GM12891 (cell line): ENCODE measurements around the gene TNFAIP8L3.
"Not testable (repeated sequence)": the region's sequence is repeated elsewhere in the genome, so short reads cannot be mapped to it uniquely, and the experiment has no call there.

Source experiments
- DNase-seq: peaks from one replicate; pipeline ENCODE4 v3.0.0; 2011; ENCODE audit warnings: low spot score; ENCODE audit not compliant: insufficient read length
- FAIRE-seq: peaks from 2 replicates; lab custom pipeline; 2011; peaks lifted over from hg19 to GRCh38; lab: Jason Lieb, UNC
- PAX5 ChIP-seq: IDR thresholded peaks from 2 replicates; pipeline ENCODE4 v1.6.1; 2011; ENCODE audit warnings: low read length, moderate library complexity, mild to moderate bottlenecking; ENCODE audit not compliant: insufficient read depth, severe bottlenecking
- POLR2A ChIP-seq: IDR thresholded peaks from 2 replicates; pipeline ENCODE4 v1.6.1; 2011; ENCODE audit warnings: low read depth, low read length, control low read depth
- POLR2AphosphoS5 ChIP-seq: IDR thresholded peaks from 2 replicates; pipeline ENCODE4 v1.6.1; 2011; ENCODE audit warnings: low read depth, low read length, control low read depth
- POU2F2 ChIP-seq: IDR thresholded peaks from 2 replicates; pipeline ENCODE4 v1.6.1; 2011; ENCODE audit warnings: low read depth, mild to moderate bottlenecking, control low read depth, low read length, moderate library complexity
- SPI1 ChIP-seq: IDR thresholded peaks from 2 replicates; pipeline ENCODE4 v1.6.1; 2011; ENCODE audit warnings: low read depth, low read length, control low read depth
- TAF1 ChIP-seq: IDR thresholded peaks from 2 replicates; pipeline ENCODE4 v1.6.1; 2011; ENCODE audit warnings: low read depth, low read length, control low read depth

The TNFAIP8L3 gene

GRCh38 chr15:51048308-51048707, 46.4 kb downstream of the TNFAIP8L3 start:
- TF ChIP-seq POLR2A: no peak
- no peak for TF ChIP-seq SPI1
- TF ChIP-seq TAF1: no peak
- TF ChIP-seq PAX5: no peak
- TF ChIP-seq POLR2AphosphoS5: no peak
- TF ChIP-seq POU2F2: no peak
- FAIRE-seq (no peak), DNase-seq (no peak)

DNA sequence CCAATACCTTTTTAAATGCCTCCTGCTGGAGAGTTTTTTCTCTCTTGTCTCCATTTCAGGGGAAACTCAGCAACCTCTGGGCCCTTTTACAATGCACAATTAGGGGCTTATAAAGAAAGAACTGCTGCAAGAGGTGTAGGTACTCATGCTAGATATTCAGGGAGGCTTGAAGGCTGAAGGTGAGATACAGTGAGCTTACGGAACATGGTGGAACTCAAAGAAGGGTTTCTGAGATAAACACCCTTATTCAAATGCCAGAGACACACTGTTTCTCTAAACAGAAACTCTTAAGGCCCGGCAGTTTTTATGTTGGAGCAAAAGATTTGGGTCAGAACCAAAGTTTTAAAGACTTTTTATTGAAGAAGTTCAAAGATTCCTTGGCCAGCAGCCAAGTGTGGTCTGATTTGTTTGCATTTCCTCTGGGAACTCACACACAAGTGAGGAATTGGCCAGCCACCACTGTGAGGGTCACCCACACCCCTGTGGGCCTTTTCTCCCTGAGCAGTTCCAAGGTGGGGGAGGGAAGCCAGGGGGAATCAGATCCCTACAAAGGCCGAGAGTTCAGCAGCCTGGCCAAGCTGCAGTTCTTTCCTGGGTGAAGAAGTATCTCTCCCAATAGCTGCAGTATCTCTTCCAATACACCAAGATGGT, 47.8 kb downstream of the TNFAIP8L3 start:
- no peak for FAIRE-seq
- TF ChIP-seq POU2F2 (no peak), POLR2AphosphoS5 (no peak), TAF1 (no peak), POLR2A (no peak), PAX5 (no peak), SPI1 (no peak)
- DNase-seq: no peak

DNA sequence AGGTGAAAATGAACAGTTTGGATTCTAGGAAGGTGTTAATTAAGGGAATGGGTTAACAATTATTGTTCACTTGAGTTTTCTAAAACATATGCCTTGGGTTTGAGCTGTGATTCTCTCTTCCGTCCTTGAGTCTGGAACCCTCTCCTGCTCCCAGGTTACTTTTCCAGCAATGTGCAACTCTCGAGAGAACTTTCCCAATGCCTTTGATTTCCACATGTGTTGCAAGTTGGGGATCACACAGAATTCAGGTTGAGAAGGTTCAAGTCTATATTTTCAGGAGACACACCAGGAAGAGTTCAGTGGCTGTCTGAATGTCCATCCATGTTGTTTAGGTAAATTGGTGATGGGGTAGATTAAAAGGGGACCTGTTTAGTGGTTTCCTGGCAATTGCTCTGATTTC, 48.7 kb downstream of the TNFAIP8L3 start:
- no peak for TF ChIP-seq TAF1
- TF ChIP-seq POLR2A: no peak
- no peak for TF ChIP-seq SPI1
- no peak for TF ChIP-seq POU2F2
- no peak for TF ChIP-seq PAX5
- no peak for TF ChIP-seq POLR2AphosphoS5
- FAIRE-seq (no peak), DNase-seq (no peak)

GRCh38 chr15:51044037-51044727, 50.5 kb downstream of the TNFAIP8L3 start:
- no peak for TF ChIP-seq POLR2A
- FAIRE-seq (no peak), DNase-seq (no peak)

GRCh38 chr15:51038974-51039319, 55.8 kb downstream of the TNFAIP8L3 start:
- DNase-seq: no peak
- TF ChIP-seq SPI1: no peak
- no peak for TF ChIP-seq POLR2AphosphoS5
- TF ChIP-seq POLR2A: no peak
- no peak for TF ChIP-seq PAX5
- no peak for TF ChIP-seq TAF1
- TF ChIP-seq POU2F2: no peak
- FAIRE-seq: no peak

DNA sequence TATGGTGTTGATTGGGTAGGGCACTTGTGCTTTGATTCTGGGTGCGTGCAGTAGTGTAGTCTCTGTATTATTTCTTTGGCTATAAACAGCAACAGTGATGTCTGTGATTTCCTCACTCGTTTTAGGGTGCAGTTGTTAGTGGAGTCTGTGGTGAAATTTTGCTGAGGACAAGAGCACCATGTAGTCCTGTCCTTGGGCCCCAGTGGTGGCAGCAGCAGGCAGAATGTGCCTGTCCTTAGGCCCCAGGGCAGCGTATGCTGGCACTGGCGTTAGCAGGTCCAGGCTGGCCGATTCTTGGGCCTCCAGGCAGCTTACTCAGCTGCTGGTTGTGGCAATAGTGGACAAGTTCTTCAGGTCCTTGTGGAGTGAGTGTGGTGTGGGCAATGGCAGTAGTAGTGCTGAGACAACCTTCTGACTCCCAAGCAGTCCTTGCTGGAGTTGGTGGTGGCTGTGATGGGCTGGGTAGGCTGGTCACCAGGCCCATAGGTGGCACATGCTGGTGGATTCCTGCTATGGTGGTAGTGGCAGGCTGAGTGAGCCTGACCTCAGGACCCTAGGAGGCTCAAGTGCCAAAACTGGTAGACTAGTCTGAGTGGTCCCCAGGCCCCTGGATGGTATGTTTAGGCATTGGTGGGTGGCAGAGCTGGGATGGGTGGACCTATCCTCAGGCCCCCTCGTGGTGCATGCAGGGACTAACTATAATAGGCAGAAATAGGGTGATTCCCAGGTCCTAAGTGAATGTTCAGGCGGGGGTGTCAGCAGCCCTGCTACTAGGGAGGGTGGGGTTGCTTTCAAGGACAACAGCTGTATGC, 56.3 kb downstream of the TNFAIP8L3 start:
- no peak for FAIRE-seq
- no peak for DNase-seq
- no peak for TF ChIP-seq POU2F2
- TF ChIP-seq POLR2A: no peak
- TF ChIP-seq SPI1: no peak
- TF ChIP-seq POLR2AphosphoS5: no peak
- TF ChIP-seq PAX5: no peak
- no peak for TF ChIP-seq TAF1

- FAIRE-seq, DNase-seq: not testable (repeated sequence)
Observed at GRCh38 chr15:51037474-51037873, 57.2 kb downstream of the TNFAIP8L3 start.

DNA sequence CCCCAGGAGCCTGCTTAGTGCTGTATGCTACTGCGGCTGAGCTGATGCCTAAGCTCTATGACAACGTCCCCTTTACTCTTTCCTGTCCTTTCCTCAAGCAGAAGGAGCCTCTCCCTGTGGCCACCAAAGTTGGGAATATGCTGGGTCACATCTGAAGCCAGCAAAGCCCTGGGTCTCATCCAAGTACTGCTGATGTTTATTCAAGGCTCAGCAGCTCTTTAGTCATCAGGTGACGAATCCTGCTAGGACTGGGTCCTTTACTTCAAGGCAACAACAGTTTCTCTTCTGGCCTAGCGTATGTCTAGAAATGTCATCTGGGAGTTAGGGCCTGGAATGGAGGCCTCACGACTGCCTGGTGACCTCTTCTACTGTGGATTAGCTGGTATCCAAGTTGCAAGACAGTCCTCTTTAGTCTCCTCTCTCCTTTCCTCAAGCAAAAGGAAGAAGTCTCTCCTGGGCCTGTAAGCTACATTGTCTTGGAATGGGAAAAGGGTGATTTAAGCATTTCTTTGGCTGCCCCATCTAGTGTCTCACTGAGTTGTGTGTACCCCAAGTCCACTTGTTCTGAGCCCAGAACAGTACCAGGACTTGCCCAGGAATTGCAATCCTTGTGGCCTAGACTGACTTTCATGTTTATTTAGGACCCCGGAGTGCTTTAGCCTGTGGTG, 63.9 kb downstream of the TNFAIP8L3 start:
- FAIRE-seq (no peak), DNase-seq (no peak)
- no peak for TF ChIP-seq POU2F2

DNA sequence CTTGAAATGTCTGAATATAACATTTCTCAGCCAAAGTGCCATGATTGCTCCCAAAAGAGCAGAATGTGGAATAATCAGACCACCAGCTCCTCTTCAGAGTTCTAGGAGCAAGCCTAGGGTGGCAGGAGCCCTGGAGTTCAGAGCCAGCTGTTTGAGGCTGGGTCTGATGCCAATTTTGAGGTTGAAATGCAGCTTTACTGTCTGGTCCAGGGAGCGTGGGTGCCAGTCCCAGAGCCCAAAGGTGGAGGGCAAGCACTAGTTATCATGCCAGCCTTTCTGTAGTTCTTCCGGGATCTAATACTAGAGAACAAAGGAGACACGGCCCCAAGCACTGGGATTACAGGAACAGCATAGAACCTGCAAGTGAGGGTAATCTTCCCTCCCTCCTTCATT, 69.3 kb downstream of the TNFAIP8L3 start:
- TF ChIP-seq PAX5: no peak
- no peak for TF ChIP-seq POLR2AphosphoS5
- TF ChIP-seq POU2F2: no peak
- TF ChIP-seq TAF1: no peak
- TF ChIP-seq SPI1: no peak
- TF ChIP-seq POLR2A: no peak
- no peak for FAIRE-seq
- no peak for DNase-seq
